Measurements from ENCODE around the gene PREPL. TPM values are rescaled to one million over a fixed set of nuclear protein-coding genes. Genes with fewer than 3 reads are reported as not detected.

Gene PREPL
- total and polyA plus RNA-seq, 7 donors: 18.4 to 66.2 (median 46.0) TPM

- Histone ChIP-seq H3K4me3 (no peak overlapping the region), H3K27ac (no peak overlapping the region), H3K27me3 (ENCODE audit: insufficient read depth in 3 of 3, low read length in 2 of 3) (no peaks in the 10 kb centered on the region), H3K36me3 (ENCODE audit: insufficient read depth in 1 of 2, low read depth in 1 of 2) (peaks cover 3 to 90% of the 10 kb centered on the region in 2 donors), H3K4me1 (peaks cover 15% of the 10 kb centered on the region), H3K9me3 (no peaks in the 10 kb centered on the region)
- TF ChIP-seq, protein P1, sequence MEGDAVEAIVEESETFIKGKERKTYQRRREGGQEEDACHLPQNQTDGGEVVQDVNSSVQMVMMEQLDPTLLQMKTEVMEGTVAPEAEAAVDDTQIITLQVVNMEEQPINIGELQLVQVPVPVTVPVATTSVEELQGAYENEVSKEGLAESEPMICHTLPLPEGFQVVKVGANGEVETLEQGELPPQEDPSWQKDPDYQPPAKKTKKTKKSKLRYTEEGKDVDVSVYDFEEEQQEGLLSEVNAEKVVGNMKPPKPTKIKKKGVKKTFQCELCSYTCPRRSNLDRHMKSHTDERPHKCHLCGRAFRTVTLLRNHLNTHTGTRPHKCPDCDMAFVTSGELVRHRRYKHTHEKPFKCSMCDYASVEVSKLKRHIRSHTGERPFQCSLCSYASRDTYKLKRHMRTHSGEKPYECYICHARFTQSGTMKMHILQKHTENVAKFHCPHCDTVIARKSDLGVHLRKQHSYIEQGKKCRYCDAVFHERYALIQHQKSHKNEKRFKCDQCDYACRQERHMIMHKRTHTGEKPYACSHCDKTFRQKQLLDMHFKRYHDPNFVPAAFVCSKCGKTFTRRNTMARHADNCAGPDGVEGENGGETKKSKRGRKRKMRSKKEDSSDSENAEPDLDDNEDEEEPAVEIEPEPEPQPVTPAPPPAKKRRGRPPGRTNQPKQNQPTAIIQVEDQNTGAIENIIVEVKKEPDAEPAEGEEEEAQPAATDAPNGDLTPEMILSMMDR (IDR thresholded peaks at IDR 0.05): no peak
- intact Hi-C loops (cut with DNase I): no loop called here
- no peak for ATAC-seq
- 93 to 94% (median 93%) methylated on average over 2 of the region's 2 CpGs for WGBS, 3 donors
- no peak for DNase-seq
Observed at GRCh38 chr2:44329343-44329742, 32.0 kb downstream of the PREPL start.

- H3K36me3 ChIP-seq (ENCODE audit: insufficient read depth in 1 of 2, low read depth in 1 of 2): peaks cover 3 to 90% of the 10 kb centered on the region in 2 donors
- intact Hi-C loops (cut with DNase I): no loop called here
- no peaks in the 10 kb centered on the region for H3K27me3 ChIP-seq (ENCODE audit: insufficient read depth in 3 of 3, low read length in 2 of 3)
- DNase-seq (no peak), ATAC-seq (no peak)
- H3K27ac ChIP-seq: no peak overlapping the region
- H3K4me3 ChIP-seq: no peak overlapping the region
- peaks cover 15% of the 10 kb centered on the region for H3K4me1 ChIP-seq
- TF ChIP-seq, protein P1 (IDR thresholded peaks at IDR 0.05): no peak
- 79 to 92% (median 86%) methylated on average over 2 of the region's 2 CpGs for WGBS, 3 donors
- no peaks in the 10 kb centered on the region for H3K9me3 ChIP-seq
Observed at GRCh38 chr2:44328750-44329149, 32.5 kb downstream of the PREPL start.

DNA sequence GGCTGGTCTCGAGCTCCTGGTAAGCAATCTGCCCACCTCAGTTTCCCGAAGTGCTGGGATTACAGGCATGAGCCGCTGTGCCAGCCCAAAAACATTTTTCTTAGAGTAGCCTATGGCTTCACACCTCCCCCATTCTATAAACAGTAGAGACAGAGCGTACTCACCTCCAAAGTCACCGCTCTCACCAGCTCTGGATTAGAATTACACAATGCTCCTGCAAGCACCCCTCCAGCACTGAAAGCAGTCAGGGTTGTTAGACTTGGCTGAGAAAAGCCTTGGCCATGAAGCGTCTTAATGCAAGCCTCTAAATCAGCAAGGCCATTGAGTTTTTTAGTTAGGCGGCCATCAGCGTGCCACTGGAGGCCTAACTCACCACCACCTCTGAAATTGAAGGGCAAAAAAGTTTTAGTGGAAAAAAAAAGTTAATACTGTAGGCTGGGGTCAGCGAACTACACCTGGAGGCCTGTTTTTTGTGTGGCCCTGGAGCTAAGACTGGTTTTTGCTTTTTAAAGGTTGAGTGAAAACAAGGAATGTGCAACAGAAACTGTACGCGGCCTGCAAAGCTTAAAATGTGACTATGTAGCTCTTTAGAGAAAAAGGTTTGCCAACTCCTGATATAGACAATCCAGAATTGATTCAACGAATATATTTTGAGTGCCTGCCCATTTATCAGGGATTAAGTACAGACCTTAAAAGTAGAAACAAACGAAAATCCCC is 34.6 kb downstream of the PREPL start:
- intact Hi-C loops (cut with DNase I): no loop called here
- peak overlapping the region; percentile 3 for H3K27ac ChIP-seq

DNA sequence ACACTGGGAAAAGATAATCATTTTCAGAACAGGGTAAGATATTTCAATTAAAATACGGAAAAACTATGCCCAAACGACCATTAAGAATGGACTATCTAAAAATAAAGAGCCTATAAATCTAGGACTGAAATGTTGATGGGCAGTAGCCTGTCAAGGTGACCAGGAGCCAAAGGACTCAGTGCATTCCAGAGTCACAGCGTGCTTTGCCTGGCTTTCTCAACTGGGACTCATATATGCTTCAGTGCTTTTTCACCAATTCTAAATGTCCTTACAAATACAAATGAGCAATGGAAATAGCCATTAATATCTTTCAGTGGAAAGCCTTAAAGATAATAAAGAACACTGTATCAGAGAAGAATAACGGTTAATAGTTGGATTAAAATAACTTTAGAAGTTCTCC is 35.4 kb downstream of the PREPL start:
- no peaks in the 10 kb centered on the region for H3K9me3 ChIP-seq
- intact Hi-C loops (cut with DNase I): no loop called here
- 44 to 52% (median 46%) methylated on average over 4 of the region's 4 CpGs for WGBS, 3 donors
- peaks cover 6 to 91% of the 10 kb centered on the region in 2 donors for H3K36me3 ChIP-seq (ENCODE audit: insufficient read depth in 1 of 2, low read depth in 1 of 2)
- H3K27me3 ChIP-seq (ENCODE audit: insufficient read depth in 3 of 3, low read length in 2 of 3): no peaks in the 10 kb centered on the region
- DNase-seq (no peak), ATAC-seq (peak in 3 of 4 donors; percentile 66 to 82 (median 78))
- peak overlapping the region; percentile 3 for H3K27ac ChIP-seq
- peaks cover 15% of the 10 kb centered on the region for H3K4me1 ChIP-seq
- TF ChIP-seq, protein P1 (IDR thresholded peaks at IDR 0.05): no peak
- no peak overlapping the region for H3K4me3 ChIP-seq

More for the DNA sequence above, 34.6 kb downstream of the PREPL start:
- Histone ChIP-seq H3K36me3 (ENCODE audit: insufficient read depth in 1 of 2, low read depth in 1 of 2) (peaks cover 6 to 91% of the 10 kb centered on the region in 2 donors), H3K27me3 (ENCODE audit: insufficient read depth in 3 of 3, low read length in 2 of 3) (no peaks in the 10 kb centered on the region), H3K4me3 (no peak overlapping the region), H3K9me3 (no peaks in the 10 kb centered on the region), H3K4me1 (peaks cover 15% of the 10 kb centered on the region)
- no peak for DNase-seq
- TF ChIP-seq, protein P1 (IDR thresholded peaks at IDR 0.05): no peak
- 71 to 78% (median 71%) methylated on average over 13 of the region's 13 CpGs for WGBS, 3 donors
- peak; percentile 42 to 88 (median 64) for ATAC-seq

Data from psoas muscle (tissue), 8 donors.